Endodermal cell (in vitro differentiated cells): Measurements from ENCODE around the gene PLPP7. TPM values are rescaled to one million over a fixed set of nuclear protein-coding genes. Genes with fewer than 3 reads are reported as not detected.

Source experiments
- DNase-seq: peaks from one replicate; pipeline ENCODE4 v3.0.0-alpha.2; 2017
- H3K27ac ChIP-seq: 2 replicates; pipeline ENCODE4 v1.5.1; 2013; ENCODE audit warnings: mild to moderate bottlenecking, low read depth, low read length, moderate library complexity
- H3K27me3 ChIP-seq: 2 replicates; pipeline ENCODE4 v1.6.1; 2013; ENCODE audit warnings: mild to moderate bottlenecking, low read length, moderate library complexity; ENCODE audit not compliant: insufficient read depth, control insufficient read depth, poor library complexity, severe bottlenecking
- H3K36me3 ChIP-seq: 2 replicates; pipeline ENCODE4 v1.7.0; 2013; ENCODE audit warnings: mild to moderate bottlenecking, low read length, moderate library complexity; ENCODE audit not compliant: control insufficient read depth, insufficient read depth
- H3K4me1 ChIP-seq: one replicate; pipeline ENCODE4 v1.7.0; 2013; ENCODE audit warnings: low read length; ENCODE audit not compliant: control insufficient read depth, insufficient read depth
- H3K4me3 ChIP-seq: 2 replicates; pipeline ENCODE4 v1.5.1; 2013; ENCODE audit warnings: mild to moderate bottlenecking, low read length, moderate library complexity
- H3K9ac ChIP-seq: 2 replicates; pipeline ENCODE4 v1.6.1; 2013; ENCODE audit warnings: mild to moderate bottlenecking, low read length, moderate library complexity; ENCODE audit not compliant: poor library complexity, severe bottlenecking; ENCODE audit errors: extremely low read depth
- H3K9me3 ChIP-seq: 2 replicates; pipeline ENCODE4 v1.6.1; 2013; ENCODE audit warnings: mild to moderate bottlenecking, low read length, moderate library complexity; ENCODE audit not compliant: control insufficient read depth
- H3K27ac Mint-ChIP-seq: 2 replicates; pipeline ENCODE4 v1.8.0; 2020; ENCODE audit warnings: mixed read lengths
- H3K27me3 Mint-ChIP-seq: 2 replicates; pipeline ENCODE4 v1.8.0; 2021; ENCODE audit warnings: mild to moderate bottlenecking, mixed read lengths; ENCODE audit not compliant: insufficient read depth
- H3K36me3 Mint-ChIP-seq: 2 replicates; pipeline ENCODE4 v1.8.0; 2020; ENCODE audit warnings: low read depth, mixed read lengths
- H3K4me1 Mint-ChIP-seq: 2 replicates; pipeline ENCODE4 v1.8.0; 2020; ENCODE audit warnings: mixed read lengths
- H3K4me3 Mint-ChIP-seq: 2 replicates; pipeline ENCODE4 v1.8.0; 2020; ENCODE audit warnings: mild to moderate bottlenecking, moderate library complexity, mixed read lengths
- H3K9me3 Mint-ChIP-seq: 2 replicates; pipeline ENCODE4 v1.8.0; 2020; ENCODE audit warnings: mild to moderate bottlenecking, mixed read lengths
- CTCF ChIP-seq: fragments of 200-600 bp; sonication (generic); conservative IDR thresholded peaks from 2 replicates; pipeline ENCODE4 v1.5.0; 2021; ENCODE audit warnings: antibody characterized with exemption, mild to moderate bottlenecking
- WGBS, 2 experiments: methylation state at CpG; one replicate each; pipeline versions ENCODE4 v1.1.5 to v1.1.7; 2013; ENCODE audit warnings: missing lambda C conversion rate in 2 of 2, mixed read lengths in 1 of 2; ENCODE audit not compliant: insufficient coverage in 1 of 2, insufficient read length in 1 of 2; 5-methylcytosine and 5-hydroxymethylcytosine counted together
- total RNA-seq, 2 donors: library from RNA; stranded (reverse); fragmentation: NEBNext Ultra II Directional in 1 of 2; extraction: Animal tissue kit (Norgen Biotek cat#: 25700) in 1 of 2; gene quantifications; 2 replicates in 1 of 2; 3 replicates in 1 of 2; pipeline ENCODE4 v1.2.1, GENCODE V29; 2021

Gene PLPP7
- total RNA-seq, 2 donors from 2014 or later, result 4.1 to 5.6 TPM

- H3K4me1 Mint-ChIP-seq, result no peaks in the 10 kb centered on the region
These were observed 7.5 kb downstream of the PLPP7 start for GRCh38 chr9:131296906-131297500.

DNA sequence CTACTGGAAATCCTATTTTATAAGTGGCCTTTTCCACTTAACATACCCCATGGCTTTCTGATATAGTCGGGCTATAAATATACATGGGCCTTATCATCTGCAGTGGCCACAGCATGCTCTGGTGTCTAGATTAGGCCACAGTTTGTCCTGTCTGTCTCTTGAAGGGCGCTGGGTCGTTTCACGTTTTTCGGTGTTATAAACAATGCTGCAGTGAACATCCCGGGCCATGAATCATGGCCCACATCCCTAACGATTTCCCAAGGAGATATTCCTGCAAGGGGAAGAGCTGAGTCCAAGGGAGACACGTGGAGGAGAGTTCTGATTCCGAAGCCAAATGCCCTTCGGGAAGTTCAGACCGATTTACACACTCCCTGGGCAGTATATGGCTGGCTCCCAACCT, 8.4 kb downstream of the PLPP7 start:
- no peak for TF ChIP-seq CTCF
- Mint-ChIP-seq H3K4me1 (no peaks in the 10 kb centered on the region), H3K27ac (no peak overlapping the region), H3K4me3 (no peak overlapping the region), H3K9me3 (no peaks in the 10 kb centered on the region), H3K27me3 (no peaks in the 10 kb centered on the region), H3K36me3 (peaks cover 2% of the 10 kb centered on the region)
- no peaks in the 10 kb centered on the region for H3K4me1 ChIP-seq
- no peaks in the 10 kb centered on the region for H3K36me3 ChIP-seq
- 86 to 89% methylated on average over 11 of the region's 11 CpGs for WGBS, 2 experiments
- no peak overlapping the region for H3K4me3 ChIP-seq
- H3K27me3 ChIP-seq, result no peaks in the 10 kb centered on the region
- peak overlapping the region; percentile 1 for H3K27ac ChIP-seq
- DNase-seq, result no peak
- H3K9me3 ChIP-seq, result no peaks in the 10 kb centered on the region
- no peak overlapping the region for H3K9ac ChIP-seq

More at GRCh38 chr9:131296906-131297500, 7.5 kb downstream of the PLPP7 start:
- Histone ChIP-seq H3K36me3 (no peaks in the 10 kb centered on the region), H3K4me1 (no peaks in the 10 kb centered on the region), H3K9me3 (no peaks in the 10 kb centered on the region), H3K9ac (no peak overlapping the region), H3K4me3 (no peak overlapping the region), H3K27me3 (no peaks in the 10 kb centered on the region), H3K27ac (no peak overlapping the region)
- Mint-ChIP-seq H3K4me3 (no peak overlapping the region), H3K27ac (no peak overlapping the region), H3K9me3 (no peaks in the 10 kb centered on the region), H3K36me3 (peaks cover 2% of the 10 kb centered on the region), H3K27me3 (no peaks in the 10 kb centered on the region)
- WGBS, 2 experiments, result 94 to 97% methylated on average over 4 to 8 of the region's 8 CpGs
- TF ChIP-seq CTCF, result no peak
- DNase-seq, result no peak

- H3K27me3 ChIP-seq, result no peaks in the 10 kb centered on the region
- WGBS, 2 experiments, result 71 to 96% methylated on average over 1 to 5 of the region's 5 CpGs
These were observed 8.8 kb downstream of the PLPP7 start for GRCh38 chr9:131298341-131298740.

More at GRCh38 chr9:131298341-131298740, 8.8 kb downstream of the PLPP7 start:
- Mint-ChIP-seq H3K27me3 (no peaks in the 10 kb centered on the region), H3K36me3 (peaks cover 2% of the 10 kb centered on the region), H3K27ac (no peak overlapping the region), H3K4me1 (no peaks in the 10 kb centered on the region), H3K9me3 (no peaks in the 10 kb centered on the region), H3K4me3 (no peak overlapping the region)
- no peak for DNase-seq
- H3K4me1 ChIP-seq, result no peaks in the 10 kb centered on the region
- no peaks in the 10 kb centered on the region for H3K9me3 ChIP-seq
- TF ChIP-seq CTCF, result no peak
- H3K27ac ChIP-seq, result peak overlapping the region; percentile 57
- H3K4me3 ChIP-seq, result no peak overlapping the region
- no peak overlapping the region for H3K9ac ChIP-seq
- no peaks in the 10 kb centered on the region for H3K36me3 ChIP-seq
